ENCODE data around the gene FDX2. TPM values are rescaled to one million over a fixed set of nuclear protein-coding genes. Genes with fewer than 3 reads are reported as not detected.

Gene FDX2
- total RNA-seq, 3 donors from 2014 or later (not counting 1 experiment from before 2014, with no cell fraction given) = 1.7 to 4.1 (median 4.0) TPM

DNA sequence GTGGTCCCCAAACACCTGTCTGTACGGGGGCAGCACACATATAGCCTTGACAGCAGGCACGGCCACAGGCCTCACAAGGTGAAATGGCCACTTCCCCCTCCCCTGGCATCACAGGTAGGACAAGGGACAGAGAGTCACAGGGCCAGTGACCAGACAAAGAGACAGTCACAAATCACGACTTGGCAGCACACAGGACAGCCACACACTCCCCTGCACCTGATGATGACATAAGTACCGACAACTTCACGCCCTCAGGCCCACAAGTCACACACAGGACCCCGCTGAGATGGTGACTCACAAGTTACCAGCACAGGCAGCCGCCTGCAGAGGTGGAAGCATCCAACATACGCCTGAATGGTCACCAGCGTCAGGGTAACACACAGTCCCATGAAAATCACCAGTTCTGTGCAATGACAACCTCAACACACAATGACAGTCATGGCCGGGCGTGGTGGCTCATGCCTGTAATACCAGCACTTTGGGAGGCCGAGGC, 48.0 kb upstream of the FDX2 start:
- Mint-ChIP-seq H3K36me3 (no peaks in the 10 kb centered on the region), H3K4me1 (no peaks in the 10 kb centered on the region), H3K27ac (no peak overlapping the region), H3K4me3 (no peak overlapping the region), H3K27me3 (ENCODE audit: low read depth in 2 of 2) (no peaks in the 10 kb centered on the region), H3K9me3 (no peaks in the 10 kb centered on the region)
- Histone ChIP-seq H3K9me3 (ENCODE audit: control insufficient read depth, insufficient read depth, low read length) (no peaks in the 10 kb centered on the region), H3K4me3 (ENCODE audit: low read length) (no peak overlapping the region), H3K27ac (ENCODE audit: low read length) (no peak overlapping the region), H3K4me1 (ENCODE audit: control insufficient read depth, insufficient read depth, low read length) (no peaks in the 10 kb centered on the region), H3K36me3 (ENCODE audit: control insufficient read depth, insufficient read depth, low read length) (peaks cover 74% of the 10 kb centered on the region), H3K27me3 (ENCODE audit: control insufficient read depth, insufficient read depth, low read length) (no peaks in the 10 kb centered on the region)
- ATAC-seq = peak in 1 of 3 donors; percentile 65
- intact Hi-C loops (cut with micrococcal nuclease) = no loop called here
- TF ChIP-seq CTCF (IDR thresholded peaks at IDR 0.05) = no peak
- WGBS (ENCODE audit: insufficient coverage) = 89% methylated on average over 12 of the region's 12 CpGs
- no peak for DNase-seq

DNA sequence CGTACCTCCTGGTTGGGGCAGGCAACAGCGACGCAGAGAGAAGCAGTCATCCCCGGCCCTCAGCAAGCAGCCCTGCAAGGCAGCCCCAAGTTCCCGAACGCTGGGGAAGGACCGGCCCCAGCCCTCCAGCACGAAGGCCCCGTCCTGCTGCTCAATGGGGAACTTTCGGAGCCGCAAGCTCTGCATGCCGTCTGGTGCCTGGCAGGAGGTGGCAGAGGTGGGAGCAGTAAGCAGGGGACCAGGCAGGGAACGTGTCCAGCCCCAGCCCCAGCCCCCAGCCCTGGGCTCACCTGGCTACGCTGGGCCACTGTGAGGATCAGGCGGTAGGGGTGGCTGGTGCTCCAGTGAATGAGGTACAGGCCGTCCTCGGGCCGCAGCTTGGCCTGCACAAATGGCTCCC, 46.4 kb upstream of the FDX2 start:
- H3K4me3 Mint-ChIP-seq = no peak overlapping the region
- Histone ChIP-seq H3K27me3 (ENCODE audit: control insufficient read depth, insufficient read depth, low read length) (no peaks in the 10 kb centered on the region), H3K4me3 (ENCODE audit: low read length) (no peak overlapping the region), H3K9me3 (ENCODE audit: control insufficient read depth, insufficient read depth, low read length) (no peaks in the 10 kb centered on the region), H3K27ac (ENCODE audit: low read length) (no peak overlapping the region), H3K36me3 (ENCODE audit: control insufficient read depth, insufficient read depth, low read length) (peaks cover 73% of the 10 kb centered on the region), H3K4me1 (ENCODE audit: control insufficient read depth, insufficient read depth, low read length) (no peaks in the 10 kb centered on the region)
- intact Hi-C loops (cut with micrococcal nuclease) = no loop called here
- no peak overlapping the region for H3K27ac Mint-ChIP-seq
- ATAC-seq = no peak
- H3K36me3 Mint-ChIP-seq = no peaks in the 10 kb centered on the region
- H3K4me1 Mint-ChIP-seq = no peaks in the 10 kb centered on the region
- no peak for TF ChIP-seq CTCF (IDR thresholded peaks at IDR 0.05)
- H3K9me3 Mint-ChIP-seq = no peaks in the 10 kb centered on the region
- WGBS (ENCODE audit: insufficient coverage) = 97% methylated on average over 18 of the region's 18 CpGs
- no peak for DNase-seq
- H3K27me3 Mint-ChIP-seq (ENCODE audit: low read depth in 2 of 2) = no peaks in the 10 kb centered on the region

- intact Hi-C loops (cut with micrococcal nuclease) = no loop called here
These were observed 45.8 kb upstream of the FDX2 start for GRCh38 chr19:10361569-10362011.

More at GRCh38 chr19:10361569-10362011, 45.8 kb upstream of the FDX2 start:
- no peak overlapping the region for H3K4me3 ChIP-seq (ENCODE audit: low read length)
- Mint-ChIP-seq H3K36me3 (no peaks in the 10 kb centered on the region), H3K9me3 (no peaks in the 10 kb centered on the region), H3K27ac (no peak overlapping the region), H3K4me1 (no peaks in the 10 kb centered on the region), H3K27me3 (ENCODE audit: low read depth in 2 of 2) (no peaks in the 10 kb centered on the region), H3K4me3 (no peak overlapping the region)
- WGBS (ENCODE audit: insufficient coverage) = 93% methylated on average over 16 of the region's 16 CpGs
- no peaks in the 10 kb centered on the region for H3K9me3 ChIP-seq (ENCODE audit: control insufficient read depth, insufficient read depth, low read length)
- DNase-seq (no peak), ATAC-seq (peak in 1 of 3 donors; percentile 11)
- H3K36me3 ChIP-seq (ENCODE audit: control insufficient read depth, insufficient read depth, low read length) = peaks cover 68% of the 10 kb centered on the region
- H3K27me3 ChIP-seq (ENCODE audit: control insufficient read depth, insufficient read depth, low read length) = no peaks in the 10 kb centered on the region
- H3K4me1 ChIP-seq (ENCODE audit: control insufficient read depth, insufficient read depth, low read length) = no peaks in the 10 kb centered on the region
- no peak overlapping the region for H3K27ac ChIP-seq (ENCODE audit: low read length)
- no peak for TF ChIP-seq CTCF (IDR thresholded peaks at IDR 0.05)

All from natural killer cell (primary cell).